Nephron (organoid): ENCODE measurements around the gene CFD.

Source experiments
- H3K27ac Mint-ChIP-seq, 3 experiments: 2 replicates each; pipeline ENCODE4 v1.8.0; 2020; ENCODE audit warnings: mixed read lengths in 3 of 3, mild to moderate bottlenecking in 2 of 3, moderate library complexity in 1 of 3
- H3K27me3 Mint-ChIP-seq: 2 replicates; pipeline ENCODE4 v1.8.0; 2021; ENCODE audit warnings: low read depth, mild to moderate bottlenecking, moderate library complexity, mixed read lengths
- H3K36me3 Mint-ChIP-seq: 2 replicates; pipeline ENCODE4 v1.8.0; 2020; ENCODE audit warnings: low read depth, mixed read lengths
- H3K4me1 Mint-ChIP-seq: 2 replicates; pipeline ENCODE4 v1.8.0; 2020; ENCODE audit warnings: mixed read lengths
- H3K4me3 Mint-ChIP-seq, 3 experiments: 2 replicates each; pipeline ENCODE4 v1.8.0; 2020; ENCODE audit warnings: mild to moderate bottlenecking in 3 of 3, mixed read lengths in 3 of 3, moderate library complexity in 2 of 3
- H3K9me3 Mint-ChIP-seq: 2 replicates; pipeline ENCODE4 v1.8.0; 2020; ENCODE audit warnings: mixed read lengths
- CTCF ChIP-seq, 3 experiments: fragments of 200-600 bp; sonication (generic); IDR thresholded peaks; one replicate each; pipeline ENCODE4 v1.5.0; 2021; ENCODE audit warnings: antibody characterized with exemption in 3 of 3; ENCODE audit not compliant: unreplicated experiment in 3 of 3

CFD gene

GRCh38 chr19:812747-813218 lies 46.7 kb upstream of the CFD start:
- H3K27me3 Mint-ChIP-seq: no peaks in the 10 kb centered on the region
- H3K4me3 Mint-ChIP-seq: no peak overlapping the region
- TF ChIP-seq CTCF (IDR thresholded peaks at IDR 0.05; ENCODE audit: unreplicated experiment in 3 of 3): no peak
- peaks cover 55% of the 10 kb centered on the region for H3K36me3 Mint-ChIP-seq
- no peaks in the 10 kb centered on the region for H3K9me3 Mint-ChIP-seq
- peaks cover 1% of the 10 kb centered on the region for H3K4me1 Mint-ChIP-seq
- no peak overlapping the region for H3K27ac Mint-ChIP-seq

GRCh38 chr19:813219-814151 lies 46.0 kb upstream of the CFD start:
- Mint-ChIP-seq H3K36me3 (peaks cover 52% of the 10 kb centered on the region), H3K4me1 (no peaks in the 10 kb centered on the region), H3K27me3 (no peaks in the 10 kb centered on the region), H3K9me3 (no peaks in the 10 kb centered on the region), H3K4me3 (no peak overlapping the region), H3K27ac (no peak overlapping the region)
- TF ChIP-seq CTCF (IDR thresholded peaks at IDR 0.05; ENCODE audit: unreplicated experiment in 3 of 3): no peak

- no peak overlapping the region for H3K4me3 Mint-ChIP-seq
- TF ChIP-seq CTCF (IDR thresholded peaks at IDR 0.05; ENCODE audit: unreplicated experiment in 3 of 3): no peak
- peaks cover 50% of the 10 kb centered on the region for H3K36me3 Mint-ChIP-seq
- no peaks in the 10 kb centered on the region for H3K9me3 Mint-ChIP-seq
- no peak overlapping the region for H3K27ac Mint-ChIP-seq
- H3K27me3 Mint-ChIP-seq: peaks cover under 1% of the 10 kb centered on the region
- no peaks in the 10 kb centered on the region for H3K4me1 Mint-ChIP-seq
Measured at GRCh38 chr19:814152-815078, 45.0 kb upstream of the CFD start.

- Mint-ChIP-seq H3K4me3 (no peak overlapping the region), H3K27ac (no peak overlapping the region), H3K4me1 (no peaks in the 10 kb centered on the region), H3K9me3 (no peaks in the 10 kb centered on the region), H3K27me3 (peaks cover 4% of the 10 kb centered on the region), H3K36me3 (peaks cover 42% of the 10 kb centered on the region)
- no peak for TF ChIP-seq CTCF (IDR thresholded peaks at IDR 0.05; ENCODE audit: unreplicated experiment in 3 of 3)
Measured at GRCh38 chr19:815079-815774, 44.2 kb upstream of the CFD start.

DNA sequence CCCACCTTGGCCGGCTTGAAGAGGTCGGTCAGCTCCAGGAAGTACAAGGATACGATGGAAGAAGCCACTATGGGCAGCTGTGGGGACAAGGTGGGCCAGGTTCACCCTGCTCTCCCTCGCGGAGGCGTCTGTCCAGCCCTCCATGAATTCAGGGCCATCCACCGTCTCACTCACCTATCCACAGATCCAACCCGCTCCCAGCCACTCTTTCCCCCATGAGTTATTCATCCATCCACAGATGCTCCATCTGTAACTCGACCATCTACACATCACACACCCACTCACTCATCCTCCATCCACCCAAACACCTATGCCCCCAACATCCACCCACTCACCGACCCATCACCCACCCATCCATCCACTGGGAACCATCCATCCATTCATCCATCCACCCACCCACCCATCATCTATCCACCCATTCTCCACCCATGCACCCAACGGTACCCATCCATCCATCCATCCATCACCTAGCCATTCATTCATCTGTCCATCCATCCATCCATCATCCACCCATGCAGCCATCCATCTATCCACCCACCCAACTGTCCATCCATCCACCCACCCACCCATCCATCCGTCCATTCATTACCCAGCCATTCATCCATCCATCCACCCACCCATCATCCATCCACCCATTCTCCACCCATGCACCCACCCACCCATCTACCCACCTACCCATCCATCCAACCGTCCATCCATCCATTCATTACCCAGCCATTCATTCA lies 43.5 kb upstream of the CFD start:
- Mint-ChIP-seq H3K36me3 (peaks cover 37% of the 10 kb centered on the region), H3K4me1 (no peaks in the 10 kb centered on the region), H3K27ac (no peak overlapping the region), H3K4me3 (peak overlapping the region in 1 of 3 experiments; percentile 17), H3K9me3 (no peaks in the 10 kb centered on the region), H3K27me3 (peaks cover 4% of the 10 kb centered on the region)
- TF ChIP-seq CTCF (IDR thresholded peaks at IDR 0.05; ENCODE audit: unreplicated experiment in 3 of 3): no peak
